ENCODE data around the gene HNF1A. TPM values are rescaled to one million over a fixed set of nuclear protein-coding genes. Genes with fewer than 3 reads are reported as not detected.

HNF1A gene
- total RNA-seq, 1 experiment from 2014 or later, result not detected

DNA sequence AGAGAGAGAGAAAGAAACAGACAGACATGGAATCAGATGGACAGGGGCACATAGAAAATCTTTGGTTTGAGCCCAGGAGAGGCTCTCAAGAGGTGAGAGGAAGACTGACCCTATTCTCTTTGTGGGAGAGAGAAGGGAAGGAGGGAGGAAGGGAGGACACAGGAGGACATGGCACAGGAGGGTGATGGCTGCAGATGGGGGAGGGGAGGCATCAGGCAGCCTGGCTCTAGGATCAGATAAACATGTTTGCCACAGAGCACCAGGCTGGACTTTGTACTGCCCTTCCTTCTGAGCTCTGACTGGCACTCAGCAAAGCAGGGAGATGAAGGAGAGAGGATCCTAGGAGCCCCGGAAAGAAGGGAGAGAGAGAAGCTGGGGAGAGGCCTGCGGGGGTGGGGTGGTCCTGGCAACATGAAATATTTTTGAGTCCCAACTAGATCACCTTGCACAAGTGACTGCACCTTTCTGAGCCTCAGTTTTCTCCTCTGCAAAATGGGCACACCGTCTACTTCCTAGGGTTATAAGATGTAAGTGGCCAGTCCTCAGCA lies 6.1 kb downstream of the HNF1A start (continued):
- TF ChIP-seq POLR2AphosphoS5 (IDR thresholded peaks at IDR 0.05; ENCODE audit: low read depth, low read length) (no peak), CEBPB (IDR thresholded peaks at IDR 0.05; ENCODE audit: low read depth) (no peak)

DNA sequence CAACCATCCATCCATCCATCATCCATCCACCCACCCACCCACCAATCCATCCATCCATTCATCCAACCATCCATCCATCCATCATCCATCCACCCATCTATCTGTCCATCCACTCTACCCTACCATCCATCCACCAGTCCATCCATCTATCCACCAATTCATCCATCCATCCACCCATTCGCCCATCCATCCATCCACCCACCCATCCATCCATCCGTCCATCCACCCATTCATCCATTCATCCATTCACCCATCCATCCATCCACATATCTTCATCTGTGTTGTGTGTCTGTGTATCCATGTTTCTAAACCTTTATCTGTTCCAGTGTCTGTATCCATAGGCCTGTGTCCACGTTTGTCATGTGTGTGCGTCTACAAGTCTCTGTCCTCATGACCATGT lies 9.9 kb downstream of the HNF1A start:
- no peak for DNase-seq (ENCODE audit: low read depth, low spot score)
- Histone ChIP-seq H3K9ac (ENCODE audit: low read length) (no peak overlapping the region), H3K79me2 (ENCODE audit: insufficient read depth, low read length) (no peaks in the 10 kb centered on the region), H4K20me1 (ENCODE audit: insufficient read depth) (no peaks in the 10 kb centered on the region), H2AFZ (ENCODE audit: low read depth, low read length, poor library complexity, severe bottlenecking) (no peak overlapping the region), H3K27me3 (ENCODE audit: insufficient read depth, low read length) (no peaks in the 10 kb centered on the region), H3K36me3 (ENCODE audit: control insufficient read depth in 1 of 2, insufficient read depth in 2 of 2, low read length in 2 of 2) (no peaks in the 10 kb centered on the region), H3K4me1 (ENCODE audit: control insufficient read depth in 1 of 2, insufficient read depth in 2 of 2, low read length in 2 of 2) (peaks cover 0 to 6% of the 10 kb centered on the region in 2 experiments; a peak in 3 of 4 replicates), H3K27ac (ENCODE audit: low read depth, low read length) (no peak overlapping the region), H3K4me2 (ENCODE audit: low read length) (no peak overlapping the region), H3K9me2 (ENCODE audit: insufficient read depth) (no peaks in the 10 kb centered on the region), H3K4me3 (replicated peaks in 1 of 2; ENCODE audit: low read depth in 1 of 2, low read length in 2 of 2) (no peak overlapping the region), H3K9me3 (ENCODE audit: control insufficient read depth in 1 of 2, insufficient read depth in 1 of 2, low read depth in 1 of 2, low read length in 2 of 2) (no peaks in the 10 kb centered on the region)
- ChIA-PET POLR2A (no interaction called here), CTCF (no interaction called here), RAD21 (ENCODE audit: low non-redundant PET in 1 of 2, low total read pairs in 2 of 2, uncharacterized antibody in 2 of 2, unreplicated experiment in 2 of 2) (no interaction called here)
- TF ChIP-seq EGR1 (IDR thresholded peaks at IDR 0.05; ENCODE audit: low read depth), result no peak
- TF ChIP-seq, protein P1, sequence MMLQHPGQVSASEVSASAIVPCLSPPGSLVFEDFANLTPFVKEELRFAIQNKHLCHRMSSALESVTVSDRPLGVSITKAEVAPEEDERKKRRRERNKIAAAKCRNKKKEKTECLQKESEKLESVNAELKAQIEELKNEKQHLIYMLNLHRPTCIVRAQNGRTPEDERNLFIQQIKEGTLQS (IDR thresholded peaks at IDR 0.05), result no peak
- TF ChIP-seq CBX3 (IDR thresholded peaks at IDR 0.05; ENCODE audit: low read depth), result no peak
- no peak for TF ChIP-seq EZH2phosphoT487 (IDR thresholded peaks at IDR 0.05; ENCODE audit: borderline replicate concordance)
- TF ChIP-seq CEBPB (IDR thresholded peaks at IDR 0.05; ENCODE audit: low read depth), result no peak
- no peak for TF ChIP-seq POLR2A (IDR thresholded peaks at IDR 0.05; ENCODE audit: borderline replicate concordance, extremely low read depth, insufficient read depth, insufficient read length)
- TF ChIP-seq ELF1 (IDR thresholded peaks at IDR 0.05; ENCODE audit: borderline replicate concordance, low read depth), result no peak
- no peak for TF ChIP-seq TCF7L2 (IDR thresholded peaks at IDR 0.05; ENCODE audit: borderline replicate concordance, extremely low read depth, insufficient read depth, insufficient read length)
- TF ChIP-seq RAD21 (IDR thresholded peaks at IDR 0.05; ENCODE audit: low read depth), result no peak
- no peak for ATAC-seq
- BruUV-seq (replicated peaks), result no TSS peak
- intact Hi-C loops (cut with micrococcal nuclease), result no loop called here
